GM12878 (cell line): ENCODE data around the gene SLC49A4. TPM values are rescaled to one million over a fixed set of nuclear protein-coding genes. Genes with fewer than 3 reads are reported as not detected.

Experiments
- ATAC-seq: fragments of 200-7000 bp; cut with Tn5 transposase; 3 replicates; pipeline ENCODE4 v1.9.1; 2020; ENCODE audit warnings: mild to moderate bottlenecking, moderate library complexity
- BruUV-seq: library from RNA; stranded (reverse); fragments of 400-500 nt; replicated peaks from 2 replicates; lab custom pipeline; 2021; lab: Mats Ljungman, UMichigan
- CTCF ChIA-PET: fragments of 300-600 bp; sonication (Branson Sonifier 250); formaldehyde crosslinking; extraction: SDS; loops from one replicate; lab custom pipeline; 2021; ENCODE audit warnings: inconsistent platforms; lab: Yijun Ruan, JAX
- POLR2A ChIA-PET: fragments of 350-600 bp; formaldehyde crosslinking; extraction: SDS; loops from one replicate; lab custom pipeline; 2021; ENCODE audit warnings: inconsistent platforms; lab: Charles Lee
- RAD21 ChIA-PET: fragments of 300-600 bp; sonication (Branson Sonifier 250); formaldehyde crosslinking; loops from one replicate; lab custom pipeline; 2023; ENCODE audit warnings: antibody characterized with exemption; ENCODE audit not compliant: unreplicated experiment; lab: Charles Lee
- SMC1A ChIA-PET: fragments of 300-600 bp; sonication (Branson Sonifier 250); formaldehyde crosslinking; loops from one replicate; lab custom pipeline; 2023; ENCODE audit not compliant: unreplicated experiment, uncharacterized antibody; lab: Charles Lee
- DNase-seq: peaks from one replicate; pipeline ENCODE4 v3.0.0-alpha.2; 2011; ENCODE audit warnings: low read depth, low spot score
- FAIRE-seq: peaks from 3 replicates; lab custom pipeline; 2011; peaks lifted over from hg19 to GRCh38; lab: Jason Lieb, UNC
- H2AFZ ChIP-seq: 2 replicates; pipeline ENCODE4 v1.6.0; 2011; ENCODE audit warnings: low read depth, low read length, control low read depth; ENCODE audit not compliant: control insufficient read depth
- H3K27ac ChIP-seq: 2 replicates; pipeline ENCODE4 v1.5.1; 2011; ENCODE audit warnings: control low read depth; ENCODE audit not compliant: control insufficient read depth, insufficient read depth
- H3K27me3 ChIP-seq, 2 experiments: replicated peaks in 1 of 2; 2 replicates each; pipeline versions ENCODE4 v1.6.0 to v1.6.1; 2011; ENCODE audit warnings: low read length in 1 of 2; ENCODE audit not compliant: control insufficient read depth in 2 of 2, insufficient read depth in 2 of 2
- H3K36me3 ChIP-seq, 2 experiments: 2 replicates each; pipeline ENCODE4 v1.5.1; 2011; ENCODE audit warnings: low read length in 1 of 2; ENCODE audit not compliant: control insufficient read depth in 2 of 2, insufficient read depth in 2 of 2
- H3K4me1 ChIP-seq: 2 replicates; pipeline ENCODE4 v1.6.1; 2011; ENCODE audit warnings: mild to moderate bottlenecking, low read length, moderate library complexity, mixed read lengths; ENCODE audit not compliant: control insufficient read depth, insufficient read depth
- H3K4me2 ChIP-seq: 2 replicates; pipeline ENCODE4 v1.6.0; 2011; ENCODE audit warnings: control low read depth; ENCODE audit not compliant: control insufficient read depth, insufficient read depth
- H3K4me3 ChIP-seq: fragments of 200-600 bp; sonication (generic); 2 replicates; pipeline ENCODE4 v1.5.1; 2016
- H3K79me2 ChIP-seq: 2 replicates; pipeline ENCODE4 v1.6.0; 2011; ENCODE audit warnings: low read length; ENCODE audit not compliant: control insufficient read depth, insufficient read depth
- H3K9ac ChIP-seq: 2 replicates; pipeline ENCODE4 v1.8.0; 2011; ENCODE audit warnings: low read length, control low read depth, mixed read lengths; ENCODE audit not compliant: control insufficient read depth, insufficient read depth
- H3K9me3 ChIP-seq: replicated peaks from 3 replicates; pipeline ENCODE4 v1.5.1; 2011; ENCODE audit warnings: mild to moderate bottlenecking, low read length; ENCODE audit not compliant: control insufficient read depth, insufficient read depth
- H4K20me1 ChIP-seq: 2 replicates; pipeline ENCODE4 v1.6.0; 2011; ENCODE audit not compliant: control insufficient read depth, insufficient read depth
- BRCA1 ChIP-seq: IDR thresholded peaks from 2 replicates; pipeline ENCODE4 v1.6.1; 2011; ENCODE audit warnings: low read depth, low read length, improper control_type of control experiment
- DPF2 ChIP-seq: fragments of 450-650 bp; IDR thresholded peaks from 2 replicates; pipeline ENCODE4 v1.6.1; 2017; ENCODE audit warnings: mild to moderate bottlenecking
- E4F1 ChIP-seq: fragments of 450-650 bp; IDR thresholded peaks from 2 replicates; pipeline ENCODE4 v1.6.1; 2018; ENCODE audit warnings: borderline replicate concordance, mild to moderate bottlenecking; ENCODE audit not compliant: partially characterized antibody
- HSF1 ChIP-seq: fragments of 150-350 bp; IDR thresholded peaks from 2 replicates; pipeline ENCODE4 v1.6.1; 2014; ENCODE audit warnings: mild to moderate bottlenecking, low read depth, low read length
- MTA3 ChIP-seq: IDR thresholded peaks from 2 replicates; pipeline ENCODE4 v1.6.1; 2012; ENCODE audit warnings: low read length, inconsistent platforms, borderline replicate concordance
- MXI1 ChIP-seq: fragments of 150-350 bp; IDR thresholded peaks from 2 replicates; pipeline ENCODE4 v1.6.1; 2011; ENCODE audit warnings: low read depth, mild to moderate bottlenecking, inconsistent platforms, low read length, improper control_type of control experiment
- NFIC ChIP-seq: IDR thresholded peaks from 2 replicates; pipeline ENCODE4 v1.6.1; 2012; ENCODE audit warnings: low read depth, mild to moderate bottlenecking, inconsistent platforms, low read length, moderate library complexity
- NR2F1 ChIP-seq: fragments of 450-650 bp; conservative IDR thresholded peaks from 2 replicates; pipeline ENCODE4 v1.6.1; 2017; ENCODE audit warnings: mild to moderate bottlenecking
- PAX5 ChIP-seq: IDR thresholded peaks from 2 replicates; pipeline ENCODE4 v1.6.1; 2011; ENCODE audit warnings: low read depth, low read length, borderline replicate concordance
- RAD21 ChIP-seq: IDR thresholded peaks from 2 replicates; pipeline ENCODE4 v1.6.1; 2011; ENCODE audit warnings: mild to moderate bottlenecking, low read depth, low read length, moderate library complexity; ENCODE audit not compliant: insufficient read depth
- ZNF217 ChIP-seq: fragments of 450-650 bp; IDR thresholded peaks from 2 replicates; pipeline ENCODE4 v1.6.1; 2017; ENCODE audit warnings: antibody characterized with exemption, mild to moderate bottlenecking
- ZNF24 ChIP-seq: fragments of 450-650 bp; IDR thresholded peaks from 2 replicates; pipeline ENCODE4 v1.6.1; 2017; ENCODE audit warnings: antibody characterized with exemption, mild to moderate bottlenecking
- ZNF274 ChIP-seq: IDR thresholded peaks from one replicate; pipeline ENCODE4 v1.8.0; 2011; ENCODE audit not compliant: insufficient read length, insufficient read depth
- WGBS: methylation state at CpG from one replicate; pipeline ENCODE4 v1.1.6; 2016; ENCODE audit warnings: low lambda C conversion rate; ENCODE audit not compliant: insufficient replicate concordance, insufficient coverage; ENCODE audit errors: missing lambda C conversion rate; 5-methylcytosine and 5-hydroxymethylcytosine counted together
- in situ Hi-C: fragments of 300-500 bp; cut with MboI; formaldehyde crosslinking; loops from 9 replicates; pipeline ENCODE4 v1.14.3; 2018; ENCODE audit warnings: mixed read lengths
- intact Hi-C: fragments of 100-400 bp; cut with micrococcal nuclease; formaldehyde crosslinking; loops from one replicate; pipeline ENCODE4 v1.14.2; 2022; ENCODE audit not compliant: unreplicated experiment
- polyA plus RNA-seq, 11 experiments: library from polyadenylated mRNA; depleted of rRNA in 4 of 11; unstranded in 6 of 11; stranded (reverse) in 5 of 11; fragments of >200 nt; fragmentation: Nextera tagmentation in 4 of 11; fragmentation: Illumina TruSeq in 1 of 11; extraction: Ambion mirVana in 4 of 11; extraction: Trizol in 1 of 11; gene quantifications; 1 replicate in 1 of 11; 2 replicates in 10 of 11; pipeline versions ENCODE4 v1.2.1 to v1.2.3, GENCODE V29; 2011 to 2016; ENCODE audit warnings: inconsistent platforms in 2 of 11, missing spikeins in 2 of 11, low read depth in 1 of 11
- total RNA-seq, 4 experiments: library from RNA; depleted of rRNA in 3 of 4; stranded (reverse); fragments of >200 nt in 3 of 4; fragmentation: Illumina TruSeq in 1 of 4; extraction: Trizol in 1 of 4; gene quantifications; 2 replicates each; pipeline versions ENCODE4 v1.2.1 to v1.2.3, GENCODE V29; 2013 to 2021
- TF ChIP-seq, protein P1 (sequence below): IDR thresholded peaks from 2 replicates; pipeline ENCODE4 v1.6.1; 2012; ENCODE audit warnings: improper control_type of control experiment, low read depth, low read length; ENCODE audit not compliant: insufficient replicate concordance

SLC49A4 gene
- total and polyA plus RNA-seq, 10 of the 15 experiments (the other 5 are each of a cell fraction or from before 2014, with no cell fraction given) = 0.48 to 2.2 (median 1.4) TPM

DNA sequence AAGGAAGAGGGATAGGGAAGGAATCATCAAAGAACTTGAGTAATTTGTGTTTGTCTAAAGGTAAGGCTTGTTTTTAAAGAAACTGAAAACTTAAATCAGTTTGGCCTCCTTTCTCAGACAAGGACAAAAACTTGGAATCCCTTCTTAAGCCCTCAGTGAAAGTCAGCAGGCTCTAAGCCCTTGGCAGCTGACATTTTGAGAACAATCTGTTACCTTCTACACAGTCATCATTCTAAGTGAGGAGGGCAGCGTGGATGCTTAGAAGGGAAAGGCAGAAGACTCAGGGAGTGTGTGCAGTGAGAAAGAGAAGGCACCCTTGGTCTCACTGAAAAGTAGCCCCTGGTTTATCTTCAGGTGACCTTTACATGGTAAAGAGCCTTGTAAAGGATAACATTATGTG lies 12.1 kb upstream of the SLC49A4 start (continued):
- TF ChIP-seq, protein P1, sequence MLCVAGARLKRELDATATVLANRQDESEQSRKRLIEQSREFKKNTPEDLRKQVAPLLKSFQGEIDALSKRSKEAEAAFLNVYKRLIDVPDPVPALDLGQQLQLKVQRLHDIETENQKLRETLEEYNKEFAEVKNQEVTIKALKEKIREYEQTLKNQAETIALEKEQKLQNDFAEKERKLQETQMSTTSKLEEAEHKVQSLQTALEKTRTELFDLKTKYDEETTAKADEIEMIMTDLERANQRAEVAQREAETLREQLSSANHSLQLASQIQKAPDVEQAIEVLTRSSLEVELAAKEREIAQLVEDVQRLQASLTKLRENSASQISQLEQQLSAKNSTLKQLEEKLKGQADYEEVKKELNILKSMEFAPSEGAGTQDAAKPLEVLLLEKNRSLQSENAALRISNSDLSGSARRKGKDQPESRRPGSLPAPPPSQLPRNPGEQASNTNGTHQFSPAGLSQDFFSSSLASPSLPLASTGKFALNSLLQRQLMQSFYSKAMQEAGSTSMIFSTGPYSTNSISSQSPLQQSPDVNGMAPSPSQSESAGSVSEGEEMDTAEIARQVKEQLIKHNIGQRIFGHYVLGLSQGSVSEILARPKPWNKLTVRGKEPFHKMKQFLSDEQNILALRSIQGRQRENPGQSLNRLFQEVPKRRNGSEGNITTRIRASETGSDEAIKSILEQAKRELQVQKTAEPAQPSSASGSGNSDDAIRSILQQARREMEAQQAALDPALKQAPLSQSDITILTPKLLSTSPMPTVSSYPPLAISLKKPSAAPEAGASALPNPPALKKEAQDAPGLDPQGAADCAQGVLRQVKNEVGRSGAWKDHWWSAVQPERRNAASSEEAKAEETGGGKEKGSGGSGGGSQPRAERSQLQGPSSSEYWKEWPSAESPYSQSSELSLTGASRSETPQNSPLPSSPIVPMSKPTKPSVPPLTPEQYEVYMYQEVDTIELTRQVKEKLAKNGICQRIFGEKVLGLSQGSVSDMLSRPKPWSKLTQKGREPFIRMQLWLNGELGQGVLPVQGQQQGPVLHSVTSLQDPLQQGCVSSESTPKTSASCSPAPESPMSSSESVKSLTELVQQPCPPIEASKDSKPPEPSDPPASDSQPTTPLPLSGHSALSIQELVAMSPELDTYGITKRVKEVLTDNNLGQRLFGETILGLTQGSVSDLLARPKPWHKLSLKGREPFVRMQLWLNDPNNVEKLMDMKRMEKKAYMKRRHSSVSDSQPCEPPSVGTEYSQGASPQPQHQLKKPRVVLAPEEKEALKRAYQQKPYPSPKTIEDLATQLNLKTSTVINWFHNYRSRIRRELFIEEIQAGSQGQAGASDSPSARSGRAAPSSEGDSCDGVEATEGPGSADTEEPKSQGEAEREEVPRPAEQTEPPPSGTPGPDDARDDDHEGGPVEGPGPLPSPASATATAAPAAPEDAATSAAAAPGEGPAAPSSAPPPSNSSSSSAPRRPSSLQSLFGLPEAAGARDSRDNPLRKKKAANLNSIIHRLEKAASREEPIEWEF = no peak
- TF ChIP-seq RAD21 = no peak
- TF ChIP-seq ZNF24 = no peak
- no peak for TF ChIP-seq MTA3
- TF ChIP-seq, all 136 proteins: peak for 0

DNA sequence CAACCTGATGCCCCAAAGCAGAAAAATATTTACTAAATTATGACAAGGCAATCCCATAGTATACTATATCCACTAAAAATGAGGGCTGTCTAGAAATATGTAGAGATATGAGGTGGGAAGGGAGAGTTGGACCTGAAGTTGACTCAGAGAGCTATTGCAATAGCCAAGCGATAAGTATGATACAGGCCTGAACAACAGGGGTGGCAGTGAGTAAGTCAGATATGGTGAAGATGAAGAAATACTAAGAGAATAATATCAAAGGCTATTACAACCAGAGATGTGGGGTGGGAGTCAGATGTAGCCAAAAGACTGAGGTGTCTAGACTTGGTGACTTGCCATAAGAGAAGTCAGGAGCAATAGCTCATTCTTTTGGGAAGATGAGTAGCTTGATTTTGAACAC lies 10.4 kb upstream of the SLC49A4 start:
- no peak overlapping the region for H3K9ac ChIP-seq
- intact Hi-C loops = no loop called here
- no peak for TF ChIP-seq BRCA1
- no peak for TF ChIP-seq E4F1
- no peak for TF ChIP-seq NR2F1
- TF ChIP-seq ZNF217 = no peak
- no peak for TF ChIP-seq MXI1
- TF ChIP-seq ZNF274 = no peak
- no peak for TF ChIP-seq DPF2
- no peak for TF ChIP-seq HSF1
- no peak for TF ChIP-seq NFIC
- TF ChIP-seq PAX5 = no peak

More for the DNA sequence above, 10.4 kb upstream of the SLC49A4 start:
- BruUV-seq = no TSS peak
- no peak overlapping the region for H3K4me2 ChIP-seq
- ChIA-PET POLR2A (interaction anchor here (1.0 kb wide), 1 partner anchor 12 kb away, joined by 3 read pairs; no protein-coding TSS in a partner anchor), RAD21 (interaction anchor here (1.3 kb wide), 1 partner anchor 12 kb away, joined by 4 read pairs; no protein-coding TSS in a partner anchor), CTCF (interaction anchor here (0.6 to 2.5 kb wide), 6 partner anchors 9 to 60 kb away, joined by 3 to 9 read pairs (median 4); partner anchors contain the start of gene HSPBAP1), SMC1A (interaction anchor here (1.6 to 2.5 kb wide), 3 partner anchors 8 to 10 kb away, joined by 3 to 9 read pairs (median 5); partner anchors contain the start of gene HSPBAP1)
- H2AFZ ChIP-seq = no peak overlapping the region
- in situ Hi-C loops = no loop called here
- DNase-seq (no peak), FAIRE-seq (no peak), ATAC-seq (no peak)
- no peaks in the 10 kb centered on the region for H4K20me1 ChIP-seq
- no peak overlapping the region for H3K4me3 ChIP-seq
- no peaks in the 10 kb centered on the region for H3K79me2 ChIP-seq
- no peaks in the 10 kb centered on the region for H3K9me3 ChIP-seq
- no peak overlapping the region for H3K27ac ChIP-seq
- no peaks in the 10 kb centered on the region for H3K4me1 ChIP-seq
- no peaks in the 10 kb centered on the region for H3K36me3 ChIP-seq
- no peaks in the 10 kb centered on the region for H3K27me3 ChIP-seq
- WGBS = 100% methylated on average over 1 of the region's 1 CpG
